CD4-positive, alpha-beta T cell treated with Interleukin-2 at 100 ng/mL for 4 hours (primary cell): ENCODE results near the gene RHEX.

ENCODE experiments used
- DNase-seq: peaks from one replicate; pipeline ENCODE4 v3.0.0-alpha.2; 2020; ENCODE audit warnings: low spot score

RHEX gene

DNA sequence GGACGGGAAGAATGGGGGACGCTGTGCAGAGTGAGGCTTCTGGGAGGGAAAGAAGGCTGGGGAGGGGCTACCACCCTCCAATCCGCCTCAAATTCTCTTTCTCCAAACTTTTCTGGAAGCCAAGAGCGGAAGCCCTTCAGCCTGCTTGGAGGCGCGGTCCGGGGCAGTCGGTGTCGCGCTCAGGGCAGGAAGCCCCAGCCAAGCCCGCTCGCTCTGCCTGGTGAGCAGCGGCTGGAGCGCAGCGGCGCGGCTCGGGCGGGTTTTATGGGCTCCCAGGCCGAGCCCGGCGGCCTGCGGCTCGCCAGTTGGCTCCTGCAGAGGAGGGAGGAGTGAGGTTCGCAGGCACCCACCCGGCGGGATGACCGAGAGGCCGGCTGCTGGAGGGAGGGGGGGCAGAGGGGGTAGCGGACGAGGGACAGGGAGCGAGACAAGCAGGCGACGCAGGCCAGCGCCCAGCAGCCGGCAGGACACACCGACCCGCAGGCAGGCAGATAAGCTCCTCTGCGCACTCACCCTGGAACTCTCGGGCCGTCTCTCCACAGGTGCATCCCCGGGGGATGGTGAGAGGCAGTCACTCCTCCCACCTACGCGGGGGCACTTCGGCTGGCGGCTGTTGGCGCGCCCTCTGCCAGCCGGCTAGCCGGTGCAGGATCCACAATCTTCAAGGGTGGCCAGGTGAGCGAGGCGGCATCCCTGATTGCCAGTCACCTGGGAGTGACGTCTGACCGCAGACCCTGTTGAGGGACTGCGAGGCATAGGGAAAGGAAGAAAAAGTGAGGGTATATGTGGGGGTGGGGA lies 64.4 kb downstream of the RHEX start, which contains the start of gene AVPR1B:
TSS of gene AVPR1B (minus strand) at position 238 of the 798 bp plus-strand sequence. CDS start 498 bp downstream, outside the sequence.
- DNase-seq = no peak

DNA sequence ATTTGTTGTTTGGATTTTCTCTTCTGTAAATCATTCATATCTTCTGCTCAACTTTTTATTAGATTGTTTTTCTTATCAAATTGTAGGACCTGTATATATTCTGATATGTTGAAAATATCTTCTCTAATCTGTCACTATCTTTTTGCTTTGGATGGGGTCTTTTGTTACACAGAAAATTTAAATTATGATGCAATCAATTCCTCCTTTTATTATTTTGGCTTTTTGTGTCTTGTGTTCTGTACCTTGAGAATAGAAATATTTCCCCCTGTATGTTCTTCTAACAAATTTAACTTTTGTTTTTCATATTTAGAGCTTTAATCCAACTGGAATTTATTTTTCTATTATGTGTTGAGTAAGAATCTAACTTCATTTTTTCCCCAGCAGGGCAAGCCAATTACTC lies 67.4 kb downstream of the RHEX start:
- DNase-seq = no peak

DNA sequence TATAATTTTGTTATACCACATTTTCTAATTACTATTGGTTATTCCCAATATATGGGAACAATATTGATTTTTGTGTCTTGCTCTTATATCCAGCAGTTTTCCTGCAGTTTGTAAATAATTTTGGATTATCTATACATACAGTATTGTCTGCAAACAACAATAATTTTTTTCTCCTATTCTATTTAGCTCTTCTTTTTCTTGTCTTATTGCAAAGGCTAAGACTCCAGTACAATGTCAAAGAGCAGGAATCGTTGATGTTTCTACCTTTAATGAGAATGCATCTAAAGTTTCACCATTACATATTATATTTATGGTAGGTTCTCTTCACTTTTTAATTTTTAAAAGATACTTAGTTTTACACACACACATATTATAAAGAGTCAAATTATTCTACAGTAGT lies 68.3 kb downstream of the RHEX start:
- DNase-seq = no peak

DNA sequence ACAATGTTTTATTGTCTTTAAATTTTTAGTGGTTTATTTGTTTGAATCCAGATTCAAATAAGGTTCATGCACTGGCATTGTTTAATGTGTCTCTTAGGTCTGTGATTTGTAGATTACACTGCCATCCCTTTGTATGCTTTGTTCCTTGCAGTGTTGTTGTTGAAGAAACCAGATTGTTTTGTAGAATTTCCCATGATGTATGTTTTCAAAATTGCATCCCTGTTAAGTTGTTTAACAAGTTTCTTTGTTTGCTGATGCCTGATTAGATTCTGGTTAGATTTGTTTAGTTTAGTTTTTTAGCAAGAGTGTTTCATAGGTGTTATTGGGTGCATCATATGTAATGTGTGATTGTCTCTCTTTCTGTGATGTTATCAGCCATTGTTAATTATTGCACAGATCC lies 69.7 kb downstream of the RHEX start:
- no peak for DNase-seq

DNA sequence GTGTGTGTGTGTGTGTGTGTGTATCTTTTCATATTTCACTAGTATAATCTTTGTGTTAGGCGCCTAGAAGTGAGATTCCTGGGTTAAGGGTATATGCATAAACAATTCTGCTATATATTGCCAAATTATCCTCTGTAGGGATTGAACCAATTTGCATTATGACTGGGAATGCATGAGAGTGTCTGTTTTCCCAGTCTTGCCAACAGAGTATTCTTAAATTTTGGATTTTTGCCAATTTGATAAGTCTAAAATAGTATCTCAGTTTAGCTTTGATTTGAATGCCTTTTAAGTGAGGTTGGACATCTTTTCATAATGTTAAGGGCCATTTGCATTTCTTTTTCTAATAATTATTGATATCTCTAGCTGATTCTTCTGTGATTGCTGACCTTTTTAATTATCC lies 72.4 kb downstream of the RHEX start:
- no peak for DNase-seq

DNA sequence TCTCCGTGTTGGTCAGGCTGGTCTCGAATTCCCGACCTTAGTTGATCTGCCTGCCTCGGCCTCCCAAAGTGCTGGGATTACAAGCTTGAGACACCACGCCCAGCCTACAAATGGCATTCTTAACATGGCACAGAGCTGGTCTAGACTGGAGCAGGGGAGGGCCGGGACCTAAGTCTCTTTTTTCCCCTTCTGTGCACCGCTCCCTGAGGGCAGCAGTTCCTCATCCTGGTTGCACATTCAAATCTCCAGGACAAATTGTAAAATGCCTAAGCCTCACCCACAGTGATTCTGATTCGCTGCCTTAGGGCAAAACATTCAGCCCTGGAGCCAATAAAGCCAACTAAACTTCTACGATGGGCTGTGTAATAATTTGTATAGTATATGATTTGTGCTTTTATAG lies 74.4 kb downstream of the RHEX start:
- no peak for DNase-seq

DNA sequence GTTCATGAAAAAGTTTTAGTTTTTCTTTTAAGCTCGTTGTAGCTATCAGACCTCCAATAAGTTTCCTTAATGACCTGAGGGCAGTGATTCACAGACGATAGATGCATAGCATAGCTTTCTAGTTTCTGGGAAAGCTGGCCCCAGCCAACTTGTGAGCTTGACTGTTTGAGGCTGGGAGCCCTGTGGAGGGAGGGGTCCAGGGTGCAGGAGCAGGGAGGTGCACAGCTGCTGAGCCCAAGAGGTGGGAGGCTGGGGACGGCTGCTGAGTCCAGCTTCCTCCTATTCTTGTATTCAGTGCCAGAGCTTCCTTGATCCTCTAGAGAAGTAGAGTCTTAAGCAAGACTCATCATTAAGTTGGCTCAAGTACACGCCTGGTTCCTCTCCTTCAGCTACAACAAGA lies 75.2 kb downstream of the RHEX start:
- DNase-seq = no peak

DNA sequence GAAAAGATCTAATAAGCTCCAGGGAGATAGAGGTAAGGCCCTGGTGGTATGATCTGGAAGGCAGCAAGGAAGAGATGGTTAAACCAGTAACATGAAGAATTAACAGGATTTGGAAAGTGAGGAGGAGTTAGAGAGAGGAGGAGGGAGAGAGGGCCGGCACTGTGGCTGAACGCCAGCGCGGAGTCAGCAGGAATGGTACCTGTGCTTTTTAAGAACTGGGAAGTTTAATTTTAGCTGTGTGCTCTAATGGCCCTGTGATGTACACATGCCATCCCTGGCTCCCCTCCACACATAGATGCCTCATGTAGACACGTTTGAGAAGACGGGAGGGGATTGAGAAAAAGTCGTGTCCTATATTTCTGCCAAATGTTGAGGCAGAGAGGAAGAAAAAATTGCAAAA lies 78.1 kb downstream of the RHEX start:
- DNase-seq = no peak

DNA sequence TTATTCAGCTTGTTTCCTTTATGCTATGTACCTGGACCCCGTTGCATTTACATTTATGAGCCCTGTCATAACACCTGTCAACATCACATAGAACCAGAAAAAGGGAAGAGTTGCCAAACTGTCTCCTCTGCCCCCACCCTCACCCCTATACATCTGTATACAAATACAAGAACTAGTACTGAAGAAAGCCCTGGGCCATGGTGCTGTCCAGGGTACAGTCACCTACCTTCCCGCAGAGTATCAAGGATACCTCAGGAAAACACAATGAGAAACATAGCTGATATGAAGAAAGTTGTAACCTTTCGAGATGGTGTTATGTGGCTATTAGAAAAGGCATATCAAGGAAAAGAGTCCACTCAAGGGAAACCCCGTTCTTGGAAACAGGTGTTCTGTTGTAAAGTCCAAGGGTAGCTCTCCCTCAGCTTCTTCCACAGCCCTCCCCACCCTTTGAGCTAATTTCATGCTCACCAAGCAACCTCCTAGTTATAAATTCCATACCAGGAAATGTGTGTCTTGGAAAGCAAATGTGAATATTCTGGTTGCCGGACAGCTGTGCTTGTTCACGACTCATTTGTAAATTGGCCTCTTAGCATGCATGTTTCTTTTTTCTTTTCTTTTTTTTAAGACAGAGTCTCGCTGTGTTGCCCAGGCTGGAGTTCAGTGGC lies 80.9 kb downstream of the RHEX start:
- no peak for DNase-seq

DNA sequence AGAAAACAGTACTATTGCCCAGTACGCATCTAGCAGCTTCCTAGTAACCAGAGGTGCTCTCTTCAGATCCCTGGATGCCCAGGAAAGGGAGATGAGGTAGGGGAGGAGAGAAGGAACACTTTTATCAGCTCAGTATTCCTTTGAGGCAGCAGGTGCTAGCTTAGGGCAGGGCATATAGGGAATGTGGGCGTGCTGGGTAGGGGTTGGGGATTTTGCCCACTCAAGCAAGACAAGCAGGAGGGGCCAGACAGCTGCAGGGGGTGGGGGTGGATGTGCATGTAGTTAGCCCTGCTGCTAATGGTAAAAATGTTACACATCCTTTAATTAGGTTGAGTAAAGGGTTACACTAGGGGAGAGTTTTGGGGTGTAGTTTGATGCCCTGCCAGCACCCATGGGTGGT lies 82.3 kb downstream of the RHEX start:
- no peak for DNase-seq

DNA sequence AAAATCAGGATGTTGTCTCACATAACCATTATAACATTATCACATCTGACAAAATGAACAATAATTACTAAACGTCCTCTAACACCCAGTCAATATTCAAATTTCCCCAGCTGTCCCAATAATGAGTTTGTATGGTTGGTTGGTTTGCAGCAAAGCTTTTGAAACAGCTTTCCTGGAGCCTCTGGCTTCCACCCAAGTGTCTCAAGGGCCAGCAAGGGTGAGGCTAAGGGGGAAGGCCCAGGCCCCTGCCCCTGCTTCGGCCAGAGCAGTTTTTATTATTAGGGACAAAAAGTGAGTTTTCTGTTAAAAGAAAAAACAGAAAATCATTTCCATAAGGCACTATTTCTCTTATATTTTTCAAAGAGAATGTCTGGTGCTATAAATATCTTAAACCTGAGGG lies 83.3 kb downstream of the RHEX start:
- no peak for DNase-seq

DNA sequence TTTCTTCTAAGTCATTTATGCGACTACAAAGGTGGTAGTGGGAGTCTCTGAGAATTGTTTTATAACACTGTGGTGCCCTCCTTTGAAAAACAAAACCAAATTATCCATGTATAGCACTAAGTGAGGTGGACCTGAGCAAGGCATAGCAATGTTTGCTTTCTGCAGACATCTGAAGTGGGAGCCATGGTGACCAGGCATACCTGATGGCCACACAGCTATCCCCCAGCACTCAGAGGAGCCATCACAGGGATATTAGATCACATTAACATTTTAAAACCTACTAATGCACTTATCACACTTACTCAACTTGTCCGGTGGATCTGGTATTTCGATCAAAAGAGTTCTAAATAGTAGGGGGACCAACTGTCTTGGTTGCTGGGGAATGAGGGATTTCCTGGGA lies 89.0 kb downstream of the RHEX start:
- no peak for DNase-seq

DNA sequence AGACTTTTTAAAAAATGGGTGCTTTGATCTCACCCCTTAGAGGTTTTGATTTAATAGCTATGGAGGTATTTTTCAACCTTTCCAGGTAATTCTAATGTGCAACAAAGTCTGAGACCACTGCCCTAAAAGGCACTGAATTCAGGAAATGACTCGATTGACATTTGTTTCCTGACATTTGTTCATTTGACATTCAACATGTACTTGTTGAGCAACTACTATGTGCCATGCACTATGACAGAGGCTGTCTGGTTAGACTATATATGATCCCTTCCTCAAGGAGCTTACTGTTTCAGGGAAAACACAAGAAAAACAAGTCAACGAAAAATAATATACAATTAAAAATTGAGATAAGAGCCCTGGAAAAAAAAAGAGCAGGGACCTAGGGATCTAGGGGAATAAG lies 89.8 kb downstream of the RHEX start:
- no peak for DNase-seq

DNA sequence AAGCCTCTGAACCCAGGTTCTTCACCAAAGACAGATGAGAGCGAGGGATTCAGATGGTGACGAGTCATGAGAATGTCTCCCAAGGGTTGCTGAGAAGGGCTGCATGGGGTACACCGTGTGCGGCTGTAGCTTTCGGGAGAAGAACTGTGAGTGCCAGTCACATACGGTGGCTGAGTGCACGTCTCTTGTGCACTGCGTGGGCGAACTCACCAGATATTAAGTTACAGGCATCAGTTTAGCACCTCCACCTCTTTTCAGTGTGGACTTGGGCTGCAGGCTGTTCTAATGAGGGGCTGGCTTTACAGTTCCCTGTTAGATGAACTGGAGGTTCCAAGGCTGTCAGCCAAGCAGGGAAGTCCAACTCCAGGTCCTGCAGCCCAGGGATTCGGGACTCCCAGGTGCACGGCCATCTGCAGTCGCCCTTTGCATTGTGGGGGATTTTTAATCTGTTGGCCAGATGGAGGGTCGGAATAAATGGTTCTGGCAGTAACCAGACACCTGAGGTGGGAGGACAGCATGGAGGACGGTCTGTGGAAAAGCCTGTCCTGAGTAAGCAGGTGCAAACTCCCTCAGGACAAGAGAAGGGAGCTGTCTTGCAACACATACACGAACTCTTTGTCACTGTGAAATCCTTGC lies 90.7 kb downstream of the RHEX start:
- DNase-seq = no peak

DNA sequence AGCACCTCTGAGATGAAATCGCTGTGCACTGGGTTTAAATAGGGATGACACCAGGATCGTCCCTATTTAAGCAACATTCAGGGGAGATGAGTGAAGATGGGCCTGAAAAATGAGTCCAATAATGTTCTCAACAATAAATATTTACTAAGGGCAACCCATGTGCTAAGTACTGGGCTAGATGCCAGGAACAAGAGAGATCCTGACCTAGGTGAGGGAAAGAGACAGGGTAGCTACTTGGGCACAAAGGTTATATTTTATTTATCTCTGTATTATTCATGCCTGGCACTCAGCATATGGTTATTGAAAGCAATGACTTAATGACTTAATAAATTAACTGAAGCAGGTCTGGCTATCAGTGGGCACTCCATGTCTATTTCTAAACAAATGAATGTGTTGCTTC lies 91.6 kb downstream of the RHEX start:
- DNase-seq = no peak

DNA sequence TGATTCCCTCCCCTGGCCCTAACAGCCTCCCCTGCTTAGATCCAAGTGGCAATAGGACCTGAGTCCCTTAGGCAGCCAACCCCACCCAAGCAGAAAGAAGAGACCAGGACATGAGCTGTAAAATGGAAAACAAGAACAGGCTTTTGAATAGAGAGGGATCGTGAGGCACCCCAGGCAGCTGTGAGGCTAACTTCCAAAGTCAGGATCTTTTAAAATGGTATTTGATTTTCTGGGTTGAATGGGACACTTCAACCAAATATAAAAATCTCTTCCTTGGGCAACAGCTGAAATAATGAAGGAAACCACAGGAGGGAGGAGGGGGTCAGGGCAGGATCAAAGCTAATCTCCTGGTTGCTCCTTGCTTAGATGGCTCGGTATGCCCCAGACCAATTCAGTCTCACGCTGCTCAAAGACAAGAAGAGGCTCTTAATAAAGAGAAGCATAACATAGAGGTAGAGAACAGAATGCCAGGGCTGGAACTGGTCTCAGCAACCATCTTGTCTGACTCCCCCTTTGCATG lies 92.9 kb downstream of the RHEX start:
- DNase-seq = no peak
